CD4-positive, alpha-beta T cell (primary cell): ENCODE measurements around the gene TJP1. TPM values are rescaled to one million over a fixed set of nuclear protein-coding genes. Genes with fewer than 3 reads are reported as not detected.

Experiments
- ATAC-seq: fragments of 200-7000 bp; cut with Tn5 transposase; one replicate; pipeline ENCODE4 v1.10.0; 2022; ENCODE audit warnings: mild to moderate bottlenecking; ENCODE audit not compliant: poor library complexity
- CTCF ChIA-PET: fragments of 350-600 bp; sonication (Branson Sonifier 250); formaldehyde crosslinking; loops from one replicate; lab custom pipeline; 2021; ENCODE audit warnings: antibody characterized with exemption, inconsistent platforms; lab: Charles Lee
- POLR2A ChIA-PET: fragments of 350-600 bp; sonication (Branson Sonifier 250); formaldehyde crosslinking; loops from one replicate; lab custom pipeline; 2021; ENCODE audit warnings: antibody characterized with exemption, inconsistent platforms; lab: Charles Lee
- DNase-seq, 14 experiments: peaks; one replicate each; pipeline ENCODE4 v3.0.0-alpha.2; 2013 to 2020; ENCODE audit warnings: mixed read lengths in 2 of 14
- H3K27ac ChIP-seq, 2 donors: one replicate each; pipeline versions ENCODE4 v1.5.1 to v1.7.0; 2013; ENCODE audit warnings: low read length in 2 of 2, low read depth in 1 of 2, mild to moderate bottlenecking in 1 of 2
- H3K27me3 ChIP-seq, 2 experiments: 1 replicate in 1 of 2; 2 replicates in 1 of 2; pipeline versions ENCODE4 v1.6.1 to v1.7.0; 2013; ENCODE audit warnings: low read length in 2 of 2, control low read depth in 1 of 2, mild to moderate bottlenecking in 1 of 2, moderate library complexity in 1 of 2; ENCODE audit not compliant: insufficient read depth in 2 of 2, control insufficient read depth in 1 of 2
- H3K36me3 ChIP-seq: one replicate; pipeline ENCODE4 v1.6.1; 2013; ENCODE audit warnings: low read length, control low read depth; ENCODE audit not compliant: insufficient read depth
- H3K4me1 ChIP-seq: one replicate; pipeline ENCODE4 v1.6.1; 2013; ENCODE audit warnings: low read length, control low read depth; ENCODE audit not compliant: insufficient read depth
- H3K4me3 ChIP-seq: one replicate; pipeline ENCODE4 v1.5.1; 2013; ENCODE audit warnings: mild to moderate bottlenecking, low read length, moderate library complexity
- H3K9me3 ChIP-seq, 2 experiments: 1 replicate in 1 of 2; 2 replicates in 1 of 2; pipeline versions ENCODE4 v1.6.1 to v1.7.0; 2013; ENCODE audit warnings: low read length in 2 of 2, mild to moderate bottlenecking in 2 of 2, control low read depth in 1 of 2, moderate library complexity in 1 of 2; ENCODE audit not compliant: control insufficient read depth in 1 of 2, insufficient read depth in 1 of 2
- H3K27ac Mint-ChIP-seq: one replicate; pipeline ENCODE4 v1.8.0; 2020; ENCODE audit warnings: mixed read lengths
- H3K27me3 Mint-ChIP-seq: one replicate; pipeline ENCODE4 v1.8.0; 2021; ENCODE audit warnings: mixed read lengths
- H3K36me3 Mint-ChIP-seq: one replicate; pipeline ENCODE4 v1.8.0; 2021; ENCODE audit warnings: low read depth, mixed read lengths
- H3K4me1 Mint-ChIP-seq: one replicate; pipeline ENCODE4 v1.8.0; 2021; ENCODE audit warnings: low read depth, mixed read lengths
- H3K4me3 Mint-ChIP-seq: one replicate; pipeline ENCODE4 v1.8.0; 2020; ENCODE audit warnings: mild to moderate bottlenecking, mixed read lengths
- H3K9me3 Mint-ChIP-seq: one replicate; pipeline ENCODE4 v1.8.0; 2020; ENCODE audit warnings: mixed read lengths
- CTCF ChIP-seq: fragments of 200-600 bp; IDR thresholded peaks from one replicate; pipeline ENCODE4 v1.8.0; 2022; ENCODE audit warnings: antibody characterized with exemption, mild to moderate bottlenecking
- intact Hi-C, 2 experiments: fragments of 100-400 bp; cut with DNase I in 1 of 2; cut with micrococcal nuclease in 1 of 2; formaldehyde crosslinking; loops; one replicate each; pipeline versions ENCODE4 v1.15.1 to v1.9.0; 2023 to 2025; cut with DNase I, micrococcal nuclease
- total RNA-seq, 174 experiments: library from RNA in 2 of 174; stranded (reverse) in 2 of 174; gene quantifications; one replicate each; pipeline ENCODE4 v1.2.3 and lab custom pipeline; 2021 to 2026

Gene TJP1
- total RNA-seq, 2 experiments from 2014 or later: not detected

- Histone ChIP-seq H3K27ac (no peak overlapping the region), H3K4me3 (no peak overlapping the region), H3K9me3 (peaks cover 0 to 8% of the 10 kb centered on the region in 2 experiments), H3K27me3 (peaks cover 4% of the 10 kb centered on the region in 2 experiments), H3K4me1 (no peaks in the 10 kb centered on the region), H3K36me3 (no peaks in the 10 kb centered on the region)
- intact Hi-C loops: no loop called here
- H3K9me3 Mint-ChIP-seq: no peaks in the 10 kb centered on the region
- no peaks in the 10 kb centered on the region for H3K4me1 Mint-ChIP-seq
- H3K27ac Mint-ChIP-seq: no peak overlapping the region
- no peak for TF ChIP-seq CTCF
- DNase-seq (no peak), ATAC-seq (no peak)
- ChIA-PET POLR2A (no interaction called here), CTCF (no interaction called here)
- peaks cover 44% of the 10 kb centered on the region for H3K27me3 Mint-ChIP-seq
- H3K36me3 Mint-ChIP-seq: no peaks in the 10 kb centered on the region
- H3K4me3 Mint-ChIP-seq: no peak overlapping the region
Measured at GRCh38 chr15:29867241-29868000, 45.2 kb upstream of the TJP1 start.

- CTCF ChIA-PET: no interaction called here
- Histone ChIP-seq H3K9me3 (peaks cover 0 to 6% of the 10 kb centered on the region in 2 experiments), H3K27ac (no peak overlapping the region), H3K4me3 (no peak overlapping the region), H3K36me3 (no peaks in the 10 kb centered on the region), H3K27me3 (peaks cover 4% of the 10 kb centered on the region in 2 experiments), H3K4me1 (no peaks in the 10 kb centered on the region)
- Mint-ChIP-seq H3K9me3 (no peaks in the 10 kb centered on the region), H3K27me3 (peaks cover 48% of the 10 kb centered on the region), H3K4me1 (no peaks in the 10 kb centered on the region), H3K27ac (no peak overlapping the region), H3K4me3 (no peak overlapping the region), H3K36me3 (no peaks in the 10 kb centered on the region)
- no peak for ATAC-seq
- no peak for TF ChIP-seq CTCF
- intact Hi-C loops: no loop called here
- POLR2A ChIA-PET: no interaction called here
- DNase-seq: no peak
Measured at GRCh38 chr15:29866337-29866736, 44.1 kb upstream of the TJP1 start.

GRCh38 chr15:29864501-29864900 is 42.2 kb upstream of the TJP1 start:
- DNase-seq (no peak), ATAC-seq (no peak)
- intact Hi-C loops: no loop called here
- POLR2A ChIA-PET: no interaction called here
- H3K27me3 ChIP-seq: peaks cover 2 to 4% of the 10 kb centered on the region in 2 experiments
- no peaks in the 10 kb centered on the region for H3K4me1 Mint-ChIP-seq
- no peaks in the 10 kb centered on the region for H3K36me3 Mint-ChIP-seq
- no peak for TF ChIP-seq CTCF
- H3K4me1 ChIP-seq: no peaks in the 10 kb centered on the region
- H3K36me3 ChIP-seq: no peaks in the 10 kb centered on the region
- H3K27ac ChIP-seq: no peak overlapping the region
- H3K27ac Mint-ChIP-seq: no peak overlapping the region
- peaks cover 0 to 1% of the 10 kb centered on the region in 2 experiments for H3K9me3 ChIP-seq
- CTCF ChIA-PET: no interaction called here
- peaks cover 63% of the 10 kb centered on the region for H3K27me3 Mint-ChIP-seq
- H3K4me3 ChIP-seq: no peak overlapping the region
- no peak overlapping the region for H3K4me3 Mint-ChIP-seq
- H3K9me3 Mint-ChIP-seq: no peaks in the 10 kb centered on the region
